Measurements from ENCODE around the gene MOCS1.

MOCS1 gene

DNA sequence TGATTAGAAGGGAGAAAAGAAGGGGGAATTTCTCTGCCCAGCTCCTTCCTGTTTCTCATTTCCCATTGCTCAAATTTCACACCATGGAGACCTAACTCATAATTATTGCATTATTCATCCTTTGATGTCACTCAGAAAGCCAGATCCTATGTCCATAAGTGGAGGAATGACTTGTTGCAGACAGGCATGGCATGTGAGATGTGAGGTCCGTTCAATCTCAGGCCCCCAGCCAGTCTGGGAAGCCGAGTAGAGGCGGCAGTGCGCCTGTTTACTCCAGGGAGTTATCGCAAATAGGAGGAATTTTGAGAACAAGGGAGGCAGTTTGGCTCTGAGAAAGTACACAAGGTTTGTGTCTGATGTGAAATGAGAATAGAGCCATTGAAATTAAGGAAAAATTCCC, 26.9 kb upstream of the MOCS1 start:
- no peak for DNase-seq (ENCODE audit: low read depth)
- TF ChIP-seq CTCF (conservative IDR thresholded peaks at IDR 0.05; ENCODE audit: low read depth, low read length) = no peak
- H3K4me3 ChIP-seq (ENCODE audit: low read length) = no peak overlapping the region

DNA sequence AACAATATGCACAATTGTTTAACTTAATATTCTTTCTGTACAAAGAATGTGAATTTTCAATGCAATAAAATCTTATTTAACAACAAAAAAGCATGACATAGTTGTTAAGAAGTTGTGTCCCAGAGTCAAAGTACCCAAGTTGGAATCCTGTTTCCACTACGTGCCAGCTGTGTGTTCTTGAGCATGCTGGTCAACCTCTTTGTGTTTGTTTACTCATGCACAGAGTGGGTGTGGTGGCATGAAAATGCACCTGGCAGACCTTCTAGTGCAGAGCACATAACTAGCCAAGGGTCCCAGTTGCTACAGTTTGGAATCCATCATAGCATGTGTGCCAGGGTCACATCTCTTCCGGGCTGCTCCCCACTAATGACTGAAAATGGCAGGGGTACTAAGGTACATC, 24.7 kb upstream of the MOCS1 start:
- no peak overlapping the region for H3K4me3 ChIP-seq (ENCODE audit: low read length)
- DNase-seq (ENCODE audit: low read depth) = no peak
- TF ChIP-seq CTCF (conservative IDR thresholded peaks at IDR 0.05; ENCODE audit: low read depth, low read length) = no peak

DNA sequence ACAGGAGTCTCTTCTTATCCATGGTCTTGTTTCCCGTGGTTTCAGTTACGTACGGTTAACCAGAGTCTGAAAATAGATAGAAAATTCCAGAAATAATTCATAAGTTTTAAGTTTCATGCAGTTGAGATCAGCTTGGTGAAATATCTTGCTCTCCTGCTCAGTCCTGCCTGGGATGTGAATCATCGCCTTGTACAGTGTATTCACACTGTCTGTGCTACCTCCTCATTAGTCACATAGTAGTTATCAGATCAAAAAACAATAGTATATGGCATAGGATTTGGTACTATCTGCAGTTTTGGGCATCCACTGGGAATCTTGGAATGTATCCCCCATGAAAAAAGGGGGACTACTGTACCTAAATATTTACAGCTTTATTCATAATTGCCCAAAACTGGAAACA, 22.7 kb upstream of the MOCS1 start:
- no peak overlapping the region for H3K4me3 ChIP-seq (ENCODE audit: low read length)
- TF ChIP-seq CTCF (conservative IDR thresholded peaks at IDR 0.05; ENCODE audit: low read depth, low read length) = no peak
- no peak for DNase-seq (ENCODE audit: low read depth)

- no peak for TF ChIP-seq CTCF (conservative IDR thresholded peaks at IDR 0.05; ENCODE audit: low read depth, low read length)
- no peak for DNase-seq (ENCODE audit: low read depth)
- no peak overlapping the region for H3K4me3 ChIP-seq (ENCODE audit: low read length)
Measured at GRCh38 chr6:39953076-39953618, 18.9 kb upstream of the MOCS1 start.

GRCh38 chr6:39952167-39952566, 17.9 kb upstream of the MOCS1 start:
- DNase-seq (ENCODE audit: low read depth) = no peak
- no peak overlapping the region for H3K4me3 ChIP-seq (ENCODE audit: low read length)
- no peak for TF ChIP-seq CTCF (conservative IDR thresholded peaks at IDR 0.05; ENCODE audit: low read depth, low read length)

DNA sequence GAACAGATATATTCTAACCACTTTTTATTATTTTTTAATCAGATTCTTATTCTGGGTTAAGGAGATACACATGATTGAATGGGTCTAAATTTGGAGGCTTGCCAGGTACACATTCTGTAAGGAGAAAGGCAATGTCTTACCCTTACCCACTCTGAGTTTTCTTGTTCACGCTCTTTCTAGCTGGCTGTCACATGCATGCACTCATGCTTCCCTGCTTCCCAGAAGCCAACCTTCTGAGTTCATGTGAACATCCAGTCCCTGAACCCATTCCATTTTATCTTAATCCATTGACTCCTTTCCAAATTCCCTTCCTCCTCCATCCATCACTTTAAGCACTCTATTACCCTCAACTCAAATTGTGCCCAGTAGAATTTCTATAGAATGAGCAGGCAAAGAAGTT, 17.5 kb upstream of the MOCS1 start:
- DNase-seq (ENCODE audit: low read depth) = no peak
- no peak for TF ChIP-seq CTCF (conservative IDR thresholded peaks at IDR 0.05; ENCODE audit: low read depth, low read length)
- no peak overlapping the region for H3K4me3 ChIP-seq (ENCODE audit: low read length)

GRCh38 chr6:39951191-39951590, 16.9 kb upstream of the MOCS1 start:
- TF ChIP-seq CTCF (conservative IDR thresholded peaks at IDR 0.05; ENCODE audit: low read depth, low read length) = no peak
- no peak for DNase-seq (ENCODE audit: low read depth)
- no peak overlapping the region for H3K4me3 ChIP-seq (ENCODE audit: low read length)

All from retinal pigment epithelial cell (primary cell).